MM.1S (cell line): Measurements from ENCODE around the gene CPLX1.

ENCODE experiments used
- DNase-seq: peaks from one replicate; pipeline ENCODE4 v3.0.0-alpha.2; 2015
- H2AFZ ChIP-seq: fragments of 300-600 bp; sonication (generic); 2 replicates; pipeline ENCODE4 v1.6.0; 2016; ENCODE audit warnings: antibody characterized with exemption, low read length
- H3F3A ChIP-seq: fragments of 300-600 bp; sonication (generic); 2 replicates; pipeline ENCODE4 v1.6.1; 2016; ENCODE audit warnings: mild to moderate bottlenecking, antibody characterized with exemption, low read length, moderate library complexity, mixed read lengths; ENCODE audit not compliant: insufficient read depth
- H3K27ac ChIP-seq: fragments of 300-600 bp; sonication (generic); 2 replicates; pipeline ENCODE4 v1.5.1; 2016; ENCODE audit warnings: mild to moderate bottlenecking, low read length
- H3K27me3 ChIP-seq: fragments of 300-600 bp; sonication (generic); replicated peaks from 2 replicates; pipeline ENCODE4 v1.6.0; 2016; ENCODE audit warnings: low read length; ENCODE audit not compliant: insufficient read depth
- H3K36me3 ChIP-seq: fragments of 300-600 bp; sonication (generic); replicated peaks from 2 replicates; pipeline ENCODE4 v1.6.1; 2016; ENCODE audit warnings: mild to moderate bottlenecking, low read length, mixed read lengths; ENCODE audit not compliant: insufficient read depth
- H3K4me1 ChIP-seq: fragments of 300-600 bp; sonication (generic); 2 replicates; pipeline ENCODE4 v1.6.1; 2016; ENCODE audit warnings: low read length, mixed read lengths
- H3K4me2 ChIP-seq: fragments of 300-600 bp; sonication (generic); 2 replicates; pipeline ENCODE4 v1.6.0; 2016; ENCODE audit warnings: low read depth, low read length
- H3K4me3 ChIP-seq: fragments of 300-600 bp; sonication (generic); 2 replicates; pipeline ENCODE4 v1.5.1; 2016; ENCODE audit warnings: low read length, mixed read lengths
- H3K79me2 ChIP-seq: fragments of 300-600 bp; sonication (generic); 2 replicates; pipeline ENCODE4 v1.6.1; 2016; ENCODE audit warnings: mixed run types, low read length, mixed read lengths
- H3K9ac ChIP-seq: fragments of 300-600 bp; sonication (generic); 2 replicates; pipeline ENCODE4 v1.6.1; 2016; ENCODE audit warnings: low read length, mixed read lengths
- H3K9me2 ChIP-seq: fragments of 300-600 bp; sonication (generic); replicated peaks from 2 replicates; pipeline ENCODE4 v1.6.1; 2016; ENCODE audit warnings: mild to moderate bottlenecking, low read length, mixed read lengths; ENCODE audit not compliant: insufficient read depth
- H3K9me3 ChIP-seq: fragments of 300-600 bp; sonication (generic); replicated peaks from 2 replicates; pipeline ENCODE4 v1.6.1; 2016; ENCODE audit warnings: mild to moderate bottlenecking, low read length, mixed read lengths; ENCODE audit not compliant: insufficient read depth
- H4K20me1 ChIP-seq: fragments of 300-600 bp; sonication (generic); 2 replicates; pipeline ENCODE4 v1.6.1; 2016; ENCODE audit warnings: mild to moderate bottlenecking, low read length, moderate library complexity, mixed read lengths; ENCODE audit not compliant: insufficient read depth
- EZH2 ChIP-seq: fragments of 300-600 bp; sonication (generic); optimal IDR thresholded peaks from 2 replicates; pipeline ENCODE3; 2017; ENCODE audit warnings: low read depth, mild to moderate bottlenecking, antibody characterized with exemption, low read length, mixed read lengths
- EZH2phosphoT487 ChIP-seq: fragments of 300-600 bp; sonication (generic); IDR thresholded peaks from 2 replicates; pipeline ENCODE4 v1.6.1; 2018; ENCODE audit warnings: antibody characterized with exemption, low read length
- TF ChIP-seq, protein P1 (sequence below): fragments of 300-600 bp; sonication (generic); IDR thresholded peaks from 2 replicates; pipeline ENCODE4 v1.5.1; 2016; ENCODE audit warnings: antibody characterized with exemption, low read length, mixed read lengths

The CPLX1 gene

DNA sequence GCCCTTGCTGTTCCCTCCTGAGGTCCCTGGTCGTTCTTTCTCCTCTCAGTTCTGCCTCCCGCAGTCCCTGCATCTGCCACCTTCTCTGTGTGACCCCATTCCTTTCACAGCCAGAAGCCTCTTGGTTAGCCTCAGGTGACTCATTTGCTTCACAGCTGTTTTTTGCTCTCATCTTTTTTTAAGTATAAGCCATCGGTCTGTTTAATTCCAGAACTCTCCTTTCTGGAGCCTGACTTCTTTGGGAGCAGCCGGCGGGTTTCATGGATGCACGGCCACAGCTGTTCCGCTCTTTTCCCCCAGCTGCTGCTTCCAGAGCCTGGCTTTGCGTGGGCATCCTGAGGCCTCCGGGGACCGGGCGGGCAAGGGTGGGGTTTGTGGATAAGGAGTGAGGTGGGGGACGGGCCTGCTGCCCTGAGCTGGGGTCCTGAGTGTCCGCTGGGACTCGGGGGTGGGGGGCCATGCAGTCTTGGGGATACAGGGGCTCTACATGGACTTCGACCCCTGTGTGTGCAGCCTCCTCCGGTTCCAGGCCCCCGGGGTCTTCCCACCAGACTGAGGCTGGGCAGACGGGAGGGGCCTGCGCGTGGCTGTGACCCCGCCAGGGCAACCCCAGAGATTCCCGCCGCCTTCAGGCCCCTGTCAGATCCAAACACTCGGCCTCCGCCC lies 73.6 kb downstream of the CPLX1 start:
- H3K36me3 ChIP-seq, result no peaks in the 10 kb centered on the region
- H3K4me3 ChIP-seq, result no peak overlapping the region
- no peaks in the 10 kb centered on the region for H4K20me1 ChIP-seq
- no peaks in the 10 kb centered on the region for H3K27me3 ChIP-seq
- TF ChIP-seq, protein P1, sequence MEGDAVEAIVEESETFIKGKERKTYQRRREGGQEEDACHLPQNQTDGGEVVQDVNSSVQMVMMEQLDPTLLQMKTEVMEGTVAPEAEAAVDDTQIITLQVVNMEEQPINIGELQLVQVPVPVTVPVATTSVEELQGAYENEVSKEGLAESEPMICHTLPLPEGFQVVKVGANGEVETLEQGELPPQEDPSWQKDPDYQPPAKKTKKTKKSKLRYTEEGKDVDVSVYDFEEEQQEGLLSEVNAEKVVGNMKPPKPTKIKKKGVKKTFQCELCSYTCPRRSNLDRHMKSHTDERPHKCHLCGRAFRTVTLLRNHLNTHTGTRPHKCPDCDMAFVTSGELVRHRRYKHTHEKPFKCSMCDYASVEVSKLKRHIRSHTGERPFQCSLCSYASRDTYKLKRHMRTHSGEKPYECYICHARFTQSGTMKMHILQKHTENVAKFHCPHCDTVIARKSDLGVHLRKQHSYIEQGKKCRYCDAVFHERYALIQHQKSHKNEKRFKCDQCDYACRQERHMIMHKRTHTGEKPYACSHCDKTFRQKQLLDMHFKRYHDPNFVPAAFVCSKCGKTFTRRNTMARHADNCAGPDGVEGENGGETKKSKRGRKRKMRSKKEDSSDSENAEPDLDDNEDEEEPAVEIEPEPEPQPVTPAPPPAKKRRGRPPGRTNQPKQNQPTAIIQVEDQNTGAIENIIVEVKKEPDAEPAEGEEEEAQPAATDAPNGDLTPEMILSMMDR, result no peak
- TF ChIP-seq EZH2 (no peak), EZH2phosphoT487 (no peak)
- no peak for DNase-seq
- H3K9me2 ChIP-seq, result no peaks in the 10 kb centered on the region
- no peaks in the 10 kb centered on the region for H3K79me2 ChIP-seq
- no peaks in the 10 kb centered on the region for H3F3A ChIP-seq
- H3K4me1 ChIP-seq, result no peaks in the 10 kb centered on the region
- H3K9me3 ChIP-seq, result no peaks in the 10 kb centered on the region
- no peak overlapping the region for H3K9ac ChIP-seq
- H3K4me2 ChIP-seq, result no peak overlapping the region
- no peak overlapping the region for H3K27ac ChIP-seq
- H2AFZ ChIP-seq, result no peak overlapping the region

DNA sequence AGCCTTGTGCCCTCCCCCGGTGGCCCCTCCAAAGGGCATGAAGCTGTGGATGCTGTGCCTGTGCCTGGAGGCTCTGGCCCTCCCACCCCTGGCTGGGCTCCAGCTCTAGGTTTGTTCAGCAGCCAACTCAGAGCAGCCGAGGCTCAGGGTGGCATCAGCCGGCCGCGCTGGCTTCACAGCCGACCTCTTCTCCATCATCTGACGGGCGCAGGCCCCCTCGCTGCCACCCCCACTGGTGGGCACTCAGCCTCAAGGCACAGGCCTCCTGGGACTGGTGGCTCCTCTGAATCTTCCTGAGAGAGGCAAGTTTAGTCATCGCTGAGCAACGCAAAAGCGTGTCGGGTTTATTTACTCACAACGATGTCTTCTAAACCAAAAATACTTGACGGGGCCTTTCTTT lies 74.3 kb downstream of the CPLX1 start:
- Histone ChIP-seq H3K9me3 (no peaks in the 10 kb centered on the region), H3K4me3 (no peak overlapping the region), H3K27ac (no peak overlapping the region), H3K79me2 (no peaks in the 10 kb centered on the region), H3K9ac (no peak overlapping the region), H4K20me1 (no peaks in the 10 kb centered on the region), H3K4me2 (no peak overlapping the region), H3K4me1 (no peaks in the 10 kb centered on the region), H3K36me3 (no peaks in the 10 kb centered on the region), H3F3A (no peaks in the 10 kb centered on the region), H3K9me2 (no peaks in the 10 kb centered on the region), H3K27me3 (no peaks in the 10 kb centered on the region), H2AFZ (no peak overlapping the region)
- TF ChIP-seq, protein P1, result no peak
- TF ChIP-seq EZH2, result no peak
- no peak for TF ChIP-seq EZH2phosphoT487
- DNase-seq, result no peak

DNA sequence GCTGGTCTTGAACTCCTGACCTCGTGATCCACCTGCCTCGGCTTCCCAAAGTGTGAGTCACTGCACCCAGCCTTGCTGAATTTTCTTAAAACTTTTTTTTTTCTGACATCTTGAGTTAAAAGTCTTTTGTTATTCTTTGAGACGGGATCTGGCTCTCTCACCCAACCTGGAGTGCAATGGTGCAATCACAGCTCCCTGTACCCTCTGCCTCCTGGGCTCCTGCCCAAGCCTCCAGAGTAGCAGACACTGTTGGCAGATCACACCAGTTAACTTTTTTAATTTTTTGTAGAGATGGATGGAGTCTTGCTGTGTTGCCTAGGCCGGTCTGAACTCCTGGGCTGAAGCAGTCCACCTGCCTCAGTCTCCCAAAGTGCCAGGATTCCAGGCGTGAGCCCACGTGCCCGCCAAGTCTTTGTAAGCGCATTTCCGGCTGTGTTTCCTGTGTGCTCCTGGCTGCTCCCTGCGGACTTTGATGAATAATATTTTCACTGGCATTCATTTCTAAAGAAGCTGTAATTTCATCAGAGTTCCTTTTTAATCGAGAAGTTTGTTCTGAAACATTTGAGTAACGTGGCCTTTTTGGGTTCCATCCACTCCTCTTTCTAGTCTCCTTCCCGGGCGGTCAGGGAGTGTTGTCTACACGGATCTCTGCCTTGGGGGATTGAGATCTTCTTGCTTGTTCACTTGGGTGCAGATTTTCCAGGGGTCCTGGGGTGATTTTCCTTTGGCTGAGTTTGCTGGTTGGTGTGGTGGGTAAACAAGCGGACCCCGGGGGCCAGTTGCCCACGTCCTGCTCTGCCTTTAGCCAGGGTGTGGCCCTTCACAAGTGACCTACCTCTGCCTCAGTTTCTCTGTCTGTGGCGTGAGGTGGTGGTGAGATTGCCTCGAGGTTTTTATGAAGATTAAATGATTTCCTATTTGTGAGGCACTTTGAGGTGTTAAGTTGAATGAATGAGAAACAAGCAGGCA lies 75.9 kb downstream of the CPLX1 start:
- Histone ChIP-seq H3K36me3 (no peaks in the 10 kb centered on the region), H3K9ac (no peak overlapping the region), H3K4me3 (no peak overlapping the region), H3K27me3 (no peaks in the 10 kb centered on the region), H3K9me2 (no peaks in the 10 kb centered on the region), H3K4me1 (no peaks in the 10 kb centered on the region), H3K27ac (no peak overlapping the region), H3K79me2 (no peaks in the 10 kb centered on the region), H3F3A (no peaks in the 10 kb centered on the region), H3K4me2 (no peak overlapping the region), H3K9me3 (no peaks in the 10 kb centered on the region), H2AFZ (no peak overlapping the region), H4K20me1 (no peaks in the 10 kb centered on the region)
- DNase-seq, result no peak
- TF ChIP-seq EZH2 (no peak), EZH2phosphoT487 (no peak)
- TF ChIP-seq, protein P1, result no peak
